Colonic mucosa (tissue), 4 donors: Measurements from ENCODE around the gene GRIN2A. TPM values are rescaled to one million over a fixed set of nuclear protein-coding genes. Genes with fewer than 3 reads are reported as not detected.

Experiments
- DNase-seq: peaks from one replicate; pipeline ENCODE4 v3.0.0-alpha.2; 2020
- H3K27ac ChIP-seq: fragments of 200-600 bp; one replicate; pipeline ENCODE4 v1.8.0; 2021
- H3K27me3 ChIP-seq: fragments of 200-600 bp; one replicate; pipeline ENCODE4 v1.8.0; 2021
- H3K36me3 ChIP-seq: fragments of 200-600 bp; one replicate; pipeline ENCODE4 v1.8.0; 2021
- H3K4me1 ChIP-seq: fragments of 200-600 bp; one replicate; pipeline ENCODE4 v1.8.0; 2021; ENCODE audit warnings: mild to moderate bottlenecking
- H3K4me3 ChIP-seq: fragments of 200-600 bp; one replicate; pipeline ENCODE4 v1.8.0; 2021
- H3K9ac ChIP-seq, 2 donors: one replicate each; pipeline ENCODE4 v1.7.0; 2013; ENCODE audit warnings: control low read depth in 2 of 2, low read depth in 2 of 2, low read length in 2 of 2
- H3K9me3 ChIP-seq: fragments of 200-600 bp; one replicate; pipeline ENCODE4 v1.8.0; 2021
- intact Hi-C: fragments of 100-400 bp; cut with DNase I; formaldehyde crosslinking; loops from one replicate; pipeline ENCODE4 v1.14.1; 2022
- total RNA-seq, 2 donors: library from RNA; stranded (reverse); fragmentation: NEBNext Ultra II Directional in 1 of 2; extraction: Animal tissue kit (Norgen Biotek cat#: 25700) in 1 of 2; gene quantifications; one replicate each; pipeline ENCODE4 v1.2.1, GENCODE V29; 2021
- TF ChIP-seq, protein P1 (sequence below): fragments of 200-600 bp; IDR thresholded peaks from one replicate; pipeline ENCODE4 v1.8.0; 2022; ENCODE audit warnings: antibody characterized with exemption, mild to moderate bottlenecking
- donor health status: healthy.
- donor health status: DM: no; HTN: no; CAD: no.
- donor health status: DM: no; HTN: no; CAD: no.

The GRIN2A gene
- total RNA-seq, 2 donors from 2014 or later: 0.15 to 0.40 TPM

DNA sequence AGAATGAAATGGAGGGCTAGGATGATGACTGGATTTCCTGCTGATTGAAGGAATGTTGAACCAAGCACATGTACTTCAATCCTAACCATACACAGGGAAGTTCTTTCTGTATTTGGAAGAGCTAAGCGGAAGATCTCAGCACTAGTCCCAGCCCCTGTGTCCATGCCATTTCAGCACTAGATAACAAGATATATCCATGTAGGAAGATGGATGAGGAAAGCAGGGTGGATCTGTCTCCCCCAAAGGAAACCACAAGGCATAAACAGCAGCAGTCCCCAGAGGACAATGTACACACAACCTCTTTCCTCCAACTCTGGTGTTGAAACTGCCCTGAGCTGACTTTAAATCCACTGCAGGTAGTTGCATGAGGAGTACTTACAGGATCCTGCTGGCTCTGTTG is 75.1 kb downstream of the GRIN2A start:
- Histone ChIP-seq H3K9me3 (no peaks in the 10 kb centered on the region), H3K9ac (no peak overlapping the region), H3K4me3 (no peak overlapping the region), H3K27ac (no peak overlapping the region), H3K27me3 (no peaks in the 10 kb centered on the region), H3K4me1 (no peaks in the 10 kb centered on the region), H3K36me3 (no peaks in the 10 kb centered on the region)
- intact Hi-C loops: no loop called here
- DNase-seq: no peak
- TF ChIP-seq, protein P1, sequence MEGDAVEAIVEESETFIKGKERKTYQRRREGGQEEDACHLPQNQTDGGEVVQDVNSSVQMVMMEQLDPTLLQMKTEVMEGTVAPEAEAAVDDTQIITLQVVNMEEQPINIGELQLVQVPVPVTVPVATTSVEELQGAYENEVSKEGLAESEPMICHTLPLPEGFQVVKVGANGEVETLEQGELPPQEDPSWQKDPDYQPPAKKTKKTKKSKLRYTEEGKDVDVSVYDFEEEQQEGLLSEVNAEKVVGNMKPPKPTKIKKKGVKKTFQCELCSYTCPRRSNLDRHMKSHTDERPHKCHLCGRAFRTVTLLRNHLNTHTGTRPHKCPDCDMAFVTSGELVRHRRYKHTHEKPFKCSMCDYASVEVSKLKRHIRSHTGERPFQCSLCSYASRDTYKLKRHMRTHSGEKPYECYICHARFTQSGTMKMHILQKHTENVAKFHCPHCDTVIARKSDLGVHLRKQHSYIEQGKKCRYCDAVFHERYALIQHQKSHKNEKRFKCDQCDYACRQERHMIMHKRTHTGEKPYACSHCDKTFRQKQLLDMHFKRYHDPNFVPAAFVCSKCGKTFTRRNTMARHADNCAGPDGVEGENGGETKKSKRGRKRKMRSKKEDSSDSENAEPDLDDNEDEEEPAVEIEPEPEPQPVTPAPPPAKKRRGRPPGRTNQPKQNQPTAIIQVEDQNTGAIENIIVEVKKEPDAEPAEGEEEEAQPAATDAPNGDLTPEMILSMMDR: no peak

DNA sequence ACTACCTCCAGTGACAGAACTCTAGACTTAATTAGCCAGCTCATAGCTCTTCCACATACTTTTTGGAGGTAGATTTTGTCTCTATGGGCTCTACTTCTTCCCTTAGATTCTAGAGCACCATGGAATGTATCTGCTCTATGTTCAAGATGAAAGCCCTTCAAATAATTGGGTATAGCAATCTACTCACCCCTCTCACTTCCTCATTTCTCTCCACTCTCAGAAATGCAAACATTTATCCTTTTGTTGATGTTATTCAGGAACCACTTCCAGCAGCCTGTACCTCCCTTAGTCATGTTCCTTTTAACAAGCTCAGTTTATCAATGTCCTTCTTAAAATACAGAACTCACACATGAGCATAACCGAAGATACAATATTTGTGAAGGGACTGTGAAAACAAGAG is 78.5 kb downstream of the GRIN2A start:
- H3K4me1 ChIP-seq: no peaks in the 10 kb centered on the region
- no peak overlapping the region for H3K9ac ChIP-seq
- H3K9me3 ChIP-seq: no peaks in the 10 kb centered on the region
- TF ChIP-seq, protein P1: no peak
- DNase-seq: no peak
- no peak overlapping the region for H3K4me3 ChIP-seq
- intact Hi-C loops: no loop called here
- no peaks in the 10 kb centered on the region for H3K36me3 ChIP-seq
- H3K27ac ChIP-seq: no peak overlapping the region
- no peaks in the 10 kb centered on the region for H3K27me3 ChIP-seq

DNA sequence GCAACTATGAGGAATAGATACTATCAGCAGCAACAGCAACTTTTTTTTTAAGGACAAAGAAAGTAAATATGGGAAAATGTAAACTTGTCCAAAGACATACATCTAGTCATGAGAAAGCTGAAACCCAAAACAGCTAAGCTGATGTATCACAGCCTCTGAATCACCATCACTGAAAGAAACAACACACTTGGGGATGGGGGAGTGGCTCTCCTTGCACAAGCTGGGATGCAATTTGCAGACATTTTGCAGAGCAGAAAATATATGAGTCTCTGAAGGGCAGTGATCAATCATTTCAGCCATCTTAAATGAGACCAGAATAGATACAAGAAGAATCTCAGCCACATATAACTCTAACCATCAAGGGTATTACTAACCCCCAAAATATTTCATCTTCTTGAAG is 79.1 kb downstream of the GRIN2A start:
- H3K4me3 ChIP-seq: no peak overlapping the region
- H3K9ac ChIP-seq: no peak overlapping the region
- H3K9me3 ChIP-seq: no peaks in the 10 kb centered on the region
- no peak for DNase-seq
- intact Hi-C loops: no loop called here
- H3K36me3 ChIP-seq: no peaks in the 10 kb centered on the region
- TF ChIP-seq, protein P1: no peak
- H3K4me1 ChIP-seq: no peaks in the 10 kb centered on the region
- H3K27me3 ChIP-seq: no peaks in the 10 kb centered on the region
- H3K27ac ChIP-seq: no peak overlapping the region

- Histone ChIP-seq H3K9me3 (no peaks in the 10 kb centered on the region), H3K27ac (no peak overlapping the region), H3K4me1 (no peaks in the 10 kb centered on the region), H3K27me3 (no peaks in the 10 kb centered on the region), H3K36me3 (no peaks in the 10 kb centered on the region), H3K4me3 (no peak overlapping the region), H3K9ac (no peak overlapping the region)
- intact Hi-C loops: no loop called here
- TF ChIP-seq, protein P1: no peak
- no peak for DNase-seq
These were observed 81.4 kb downstream of the GRIN2A start for GRCh38 chr16:10100829-10101228.

DNA sequence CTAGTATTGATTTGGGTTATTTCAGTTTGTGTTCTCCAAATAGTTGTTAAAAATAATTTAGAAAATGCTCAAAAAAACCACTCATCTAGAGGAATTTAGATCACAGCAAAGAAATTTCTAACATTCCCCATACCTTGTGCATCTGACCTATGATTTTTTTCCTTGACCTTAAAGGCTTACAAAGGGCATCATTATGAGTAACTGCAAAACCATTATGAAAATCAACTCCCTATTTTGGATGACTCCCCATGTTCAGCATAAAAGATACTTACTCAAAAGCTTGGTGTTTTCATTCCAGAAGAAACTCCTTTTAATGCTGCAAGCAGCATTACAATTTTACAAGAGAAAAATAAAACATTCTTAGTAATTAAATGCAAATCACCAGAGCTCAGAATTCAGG is 83.2 kb downstream of the GRIN2A start:
- H3K4me3 ChIP-seq: no peak overlapping the region

More for the DNA sequence above, 83.2 kb downstream of the GRIN2A start:
- no peaks in the 10 kb centered on the region for H3K36me3 ChIP-seq
- H3K9me3 ChIP-seq: no peaks in the 10 kb centered on the region
- H3K4me1 ChIP-seq: no peaks in the 10 kb centered on the region
- no peak for DNase-seq
- no peaks in the 10 kb centered on the region for H3K27me3 ChIP-seq
- intact Hi-C loops: no loop called here
- TF ChIP-seq, protein P1: no peak
- H3K27ac ChIP-seq: no peak overlapping the region
- H3K9ac ChIP-seq: no peak overlapping the region
